HEK293 (cell line): ENCODE results near the gene SLC8A1.

ENCODE experiments used
- CTCF ChIA-PET: fragments of 350-600 bp; formaldehyde crosslinking; extraction: SDS; loops from one replicate; lab custom pipeline; 2021; ENCODE audit warnings: antibody characterized with exemption; lab: Yijun Ruan, JAX
- POLR2A ChIA-PET: fragments of 300-600 bp; formaldehyde crosslinking; extraction: SDS; loops from one replicate; lab custom pipeline; 2020; ENCODE audit warnings: antibody characterized with exemption, inconsistent platforms; lab: Yijun Ruan, JAX
- H3K27ac ChIP-seq: fragments of 200-500 bp; sonication (Bioruptor generic); 2 replicates; pipeline ENCODE4 v1.5.1; 2014; ENCODE audit warnings: low read depth, low read length, control low read depth, inconsistent platforms; ENCODE audit errors: extremely low read depth
- H3K36me3 ChIP-seq, 2 experiments: fragments of 200-500 bp in 1 of 2; sonication (Bioruptor generic) in 1 of 2; 1 replicate in 1 of 2; 2 replicates in 1 of 2; pipeline ENCODE4 v1.5.1; 2014 to 2017; ENCODE audit warnings: inconsistent platforms in 2 of 2, low read length in 2 of 2; ENCODE audit not compliant: control insufficient read depth in 2 of 2, insufficient read depth in 1 of 2
- H3K4me1 ChIP-seq: fragments of 200-500 bp; sonication (Bioruptor generic); 2 replicates; pipeline ENCODE4 v1.5.1; 2014; ENCODE audit warnings: mild to moderate bottlenecking, low read length, inconsistent platforms; ENCODE audit not compliant: control insufficient read depth, insufficient read depth
- H3K4me3 ChIP-seq: 2 replicates; pipeline ENCODE4 v1.5.1; 2011; ENCODE audit warnings: low read depth, mild to moderate bottlenecking, control low read depth, low read length, moderate library complexity
- H3K9me3 ChIP-seq: fragments of 200-500 bp; sonication (Bioruptor generic); 2 replicates; pipeline ENCODE4 v1.5.1; 2014; ENCODE audit warnings: low read depth, low read length, inconsistent platforms; ENCODE audit not compliant: control insufficient read depth, insufficient read depth
- GLIS1 ChIP-seq: fragments of 450-650 bp; formaldehyde crosslinking; IDR thresholded peaks from 2 replicates; pipeline ENCODE4 v1.5.1; 2016; ENCODE audit warnings: missing biosample characterization, missing genetic modification characterization
- GLIS2 ChIP-seq: fragments of 450-650 bp; formaldehyde crosslinking; IDR thresholded peaks from 2 replicates; pipeline ENCODE4 v1.5.1; 2016; ENCODE audit warnings: missing biosample characterization, missing genetic modification characterization
- KLF7 ChIP-seq: fragments of 450-650 bp; formaldehyde crosslinking; IDR thresholded peaks from 2 replicates; pipeline ENCODE4 v1.5.1; 2016; ENCODE audit warnings: missing biosample characterization, missing genetic modification characterization, borderline replicate concordance
- PRDM1 ChIP-seq: fragments of 450-650 bp; formaldehyde crosslinking; IDR thresholded peaks from 2 replicates; pipeline ENCODE4; 2016; ENCODE audit warnings: missing biosample characterization, missing genetic modification characterization
- PRDM4 ChIP-seq: fragments of 450-650 bp; formaldehyde crosslinking; IDR thresholded peaks from 2 replicates; pipeline ENCODE4 v1.5.1; 2017; ENCODE audit warnings: missing biosample characterization, missing genetic modification characterization
- PRDM6 ChIP-seq: fragments of 450-650 bp; formaldehyde crosslinking; IDR thresholded peaks from 2 replicates; pipeline ENCODE4 v1.5.1; 2017; ENCODE audit warnings: missing biosample characterization, missing genetic modification characterization
- ZBTB20 ChIP-seq: fragments of 450-650 bp; formaldehyde crosslinking; IDR thresholded peaks from 2 replicates; pipeline ENCODE4 v1.5.1; 2016; ENCODE audit warnings: missing biosample characterization, missing genetic modification characterization
- ZIC2 ChIP-seq: fragments of 450-650 bp; formaldehyde crosslinking; IDR thresholded peaks from 2 replicates; pipeline ENCODE4 v1.5.1; 2016; ENCODE audit warnings: missing biosample characterization, missing genetic modification characterization
- ZNF133 ChIP-seq: fragments of 450-650 bp; formaldehyde crosslinking; IDR thresholded peaks from 2 replicates; pipeline ENCODE4 v1.5.1; 2016; ENCODE audit warnings: missing biosample characterization, missing genetic modification characterization
- ZNF18 ChIP-seq: fragments of 450-650 bp; formaldehyde crosslinking; IDR thresholded peaks from 2 replicates; pipeline ENCODE4 v1.5.1; 2016; ENCODE audit warnings: missing biosample characterization, missing genetic modification characterization
- ZNF19 ChIP-seq: fragments of 450-650 bp; formaldehyde crosslinking; IDR thresholded peaks from 2 replicates; pipeline ENCODE4; 2016; ENCODE audit warnings: missing biosample characterization, missing genetic modification characterization, low read depth
- ZNF211 ChIP-seq: fragments of 450-650 bp; formaldehyde crosslinking; IDR thresholded peaks from 2 replicates; pipeline ENCODE4 v1.5.1; 2016; ENCODE audit warnings: low read depth, missing biosample characterization, missing genetic modification characterization
- ZNF274 ChIP-seq, 2 experiments: fragments of 200-500 bp in 1 of 2; fragments of 450-650 bp in 1 of 2; sonication (Bioruptor generic) in 1 of 2; formaldehyde crosslinking in 1 of 2; IDR thresholded peaks; 2 replicates each; pipeline versions ENCODE4 v1.5.1 to v1.6.1; 2014 to 2016; ENCODE audit warnings: borderline replicate concordance in 1 of 2, inconsistent platforms in 1 of 2, low read length in 1 of 2, missing biosample characterization in 1 of 2, missing genetic modification characterization in 1 of 2
- ZNF341 ChIP-seq: fragments of 450-650 bp; formaldehyde crosslinking; IDR thresholded peaks from 2 replicates; pipeline ENCODE4; 2016; ENCODE audit warnings: low read depth, missing biosample characterization, missing genetic modification characterization
- ZNF350 ChIP-seq: fragments of 450-650 bp; formaldehyde crosslinking; IDR thresholded peaks from 2 replicates; pipeline ENCODE4 v1.5.0; 2017; ENCODE audit warnings: missing biosample characterization, mild to moderate bottlenecking, missing genetic modification characterization
- ZNF398 ChIP-seq: fragments of 450-650 bp; formaldehyde crosslinking; IDR thresholded peaks from 2 replicates; pipeline ENCODE4 v1.5.1; 2017; ENCODE audit warnings: missing biosample characterization, missing genetic modification characterization
- ZNF585B ChIP-seq: fragments of 450-650 bp; formaldehyde crosslinking; IDR thresholded peaks from 2 replicates; pipeline ENCODE4 v1.5.1; 2016; ENCODE audit warnings: missing biosample characterization, missing genetic modification characterization
- ZNF843 ChIP-seq: fragments of 450-650 bp; formaldehyde crosslinking; IDR thresholded peaks from 2 replicates; pipeline ENCODE4 v1.5.1; 2016; ENCODE audit warnings: missing biosample characterization, missing genetic modification characterization

The SLC8A1 gene

GRCh38 chr2:40397765-40398164, 54.1 kb downstream of the SLC8A1 start (continued):
- TF ChIP-seq ZNF585B (tag by site-specific recombination) (no peak), ZNF274 (IDR thresholded peaks at IDR 0.05; ENCODE audit: low read length) (no peak), ZNF274 (tag by site-specific recombination; IDR thresholded peaks at IDR 0.05; ENCODE audit: borderline replicate concordance) (no peak), GLIS1 (no peak), ZNF843 (tag by site-specific recombination) (no peak), ZNF19 (tag by site-specific recombination) (no peak), PRDM6 (tag by site-specific recombination) (no peak), ZNF341 (tag by site-specific recombination) (no peak), ZNF133 (tag by site-specific recombination) (no peak), PRDM1 (no peak), ZIC2 (tag by site-specific recombination) (no peak), PRDM4 (tag by site-specific recombination) (no peak), ZNF350 (tag by site-specific recombination) (no peak)

- H3K9me3 ChIP-seq = no peaks in the 10 kb centered on the region
- H3K4me3 ChIP-seq = no peak overlapping the region
- ChIA-PET POLR2A (no interaction called here), CTCF (no interaction called here)
- no peak for TF ChIP-seq ZBTB20
- TF ChIP-seq GLIS2 = no peak
- TF ChIP-seq ZNF398 (tag by site-specific recombination) = no peak
- no peak for TF ChIP-seq KLF7 (tag by site-specific recombination)
- TF ChIP-seq ZNF18 = no peak
- TF ChIP-seq ZNF211 = no peak
- H3K27ac ChIP-seq = no peak overlapping the region
- no peaks in the 10 kb centered on the region for H3K4me1 ChIP-seq
- H3K36me3 ChIP-seq = no peaks in the 10 kb centered on the region
Measured at GRCh38 chr2:40396124-40396523, 55.8 kb downstream of the SLC8A1 start.
